ENCODE measurements around the gene CFAP107.

DNA sequence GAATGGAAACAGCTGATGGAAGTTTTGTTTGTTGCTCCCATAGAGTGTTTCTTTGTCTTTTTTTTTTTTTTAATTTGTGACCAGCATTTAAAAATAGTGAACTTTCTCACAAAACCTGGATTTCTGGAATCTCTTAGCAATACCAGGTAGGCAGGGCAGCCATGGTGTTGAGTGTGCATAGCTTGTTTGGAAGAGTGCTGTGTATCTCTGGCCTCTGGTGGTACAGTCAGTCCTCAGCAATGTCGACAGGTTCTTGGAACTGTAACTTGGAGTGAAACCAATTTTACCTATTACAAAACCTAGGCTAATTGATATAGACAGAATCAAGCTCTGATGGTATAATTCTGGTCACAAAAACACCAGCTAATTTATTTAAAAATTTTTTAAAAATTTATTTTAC, 23.4 kb upstream of the CFAP107 start:
- TF ChIP-seq, protein P1, sequence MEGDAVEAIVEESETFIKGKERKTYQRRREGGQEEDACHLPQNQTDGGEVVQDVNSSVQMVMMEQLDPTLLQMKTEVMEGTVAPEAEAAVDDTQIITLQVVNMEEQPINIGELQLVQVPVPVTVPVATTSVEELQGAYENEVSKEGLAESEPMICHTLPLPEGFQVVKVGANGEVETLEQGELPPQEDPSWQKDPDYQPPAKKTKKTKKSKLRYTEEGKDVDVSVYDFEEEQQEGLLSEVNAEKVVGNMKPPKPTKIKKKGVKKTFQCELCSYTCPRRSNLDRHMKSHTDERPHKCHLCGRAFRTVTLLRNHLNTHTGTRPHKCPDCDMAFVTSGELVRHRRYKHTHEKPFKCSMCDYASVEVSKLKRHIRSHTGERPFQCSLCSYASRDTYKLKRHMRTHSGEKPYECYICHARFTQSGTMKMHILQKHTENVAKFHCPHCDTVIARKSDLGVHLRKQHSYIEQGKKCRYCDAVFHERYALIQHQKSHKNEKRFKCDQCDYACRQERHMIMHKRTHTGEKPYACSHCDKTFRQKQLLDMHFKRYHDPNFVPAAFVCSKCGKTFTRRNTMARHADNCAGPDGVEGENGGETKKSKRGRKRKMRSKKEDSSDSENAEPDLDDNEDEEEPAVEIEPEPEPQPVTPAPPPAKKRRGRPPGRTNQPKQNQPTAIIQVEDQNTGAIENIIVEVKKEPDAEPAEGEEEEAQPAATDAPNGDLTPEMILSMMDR (IDR thresholded peaks at IDR 0.05): no peak
- TF ChIP-seq POLR2AphosphoS5 (IDR thresholded peaks at IDR 0.05): no peak
- no peak for TF ChIP-seq EP300 (IDR thresholded peaks at IDR 0.05)
